Mucosa of descending colon (tissue), 3 donors: ENCODE measurements around the gene FARS2. TPM values are rescaled to one million over a fixed set of nuclear protein-coding genes. Genes with fewer than 3 reads are reported as not detected.

Experiments
- ATAC-seq: fragments of 200-7000 bp; cut with Tn5 transposase; one replicate; pipeline ENCODE4 v1.9.1; 2020; ENCODE audit warnings: mild to moderate bottlenecking, moderate library complexity
- DNase-seq, 3 donors: peaks; one replicate each; pipeline ENCODE4 v3.0.0-alpha.2; 2020
- H3K36me3 ChIP-seq: fragments of 200-600 bp; one replicate; pipeline ENCODE4 v1.8.0; 2021; ENCODE audit warnings: low read depth, mild to moderate bottlenecking
- H3K4me1 ChIP-seq: fragments of 200-600 bp; one replicate; pipeline ENCODE4 v1.8.0; 2021; ENCODE audit warnings: low read depth, mild to moderate bottlenecking
- H3K4me3 ChIP-seq: fragments of 200-600 bp; one replicate; pipeline ENCODE4 v1.8.0; 2021; ENCODE audit warnings: mild to moderate bottlenecking
- H3K9me3 ChIP-seq: fragments of 200-600 bp; one replicate; pipeline ENCODE4 v1.8.0; 2021; ENCODE audit warnings: mild to moderate bottlenecking
- CTCF ChIP-seq: fragments of 200-600 bp; IDR thresholded peaks from one replicate; pipeline ENCODE4 v1.8.0; 2022; ENCODE audit warnings: antibody characterized with exemption, mild to moderate bottlenecking
- intact Hi-C, 2 donors: fragments of 100-400 bp; cut with DNase I in 1 of 2; cut with micrococcal nuclease in 1 of 2; formaldehyde crosslinking; loops; one replicate each; pipeline versions ENCODE4 v1.11.0 to v1.11.1; 2022; cut with DNase I, micrococcal nuclease
- total RNA-seq, 3 donors: library from RNA; stranded (reverse); fragmentation: NEBNext Ultra II Directional in 2 of 3; extraction: Animal tissue kit (Norgen Biotek cat#: 25700) in 2 of 3; gene quantifications; one replicate each; pipeline versions ENCODE4 v1.2.1 to v1.2.4, GENCODE V29; 2021 to 2023
- donor health status: DM: no; HTN: no; CAD: no; lungs with moderate emphysema.
- donor health status: DM: no; HTN: no; CAD: no.
- donor health status: DM: no; HTN: yes; CAD: no.

Gene FARS2
- total RNA-seq, 3 donors from 2014 or later = 15.2 to 21.6 (median 17.2) TPM

- no peak for DNase-seq
- Histone ChIP-seq H3K4me3 (no peak overlapping the region), H3K36me3 (no peaks in the 10 kb centered on the region), H3K4me1 (peaks cover 4% of the 10 kb centered on the region), H3K9me3 (no peaks in the 10 kb centered on the region)
- no peak for TF ChIP-seq CTCF
- no peak for ATAC-seq
- intact Hi-C loops = no loop called here
These were observed 46.8 kb downstream of the FARS2 start for GRCh38 chr6:5308066-5308465.

GRCh38 chr6:5314191-5314865 is 53.0 kb downstream of the FARS2 start:
- intact Hi-C loops = no loop called here
- Histone ChIP-seq H3K4me3 (no peak overlapping the region), H3K4me1 (no peaks in the 10 kb centered on the region), H3K36me3 (no peaks in the 10 kb centered on the region), H3K9me3 (no peaks in the 10 kb centered on the region)
- TF ChIP-seq CTCF = no peak
- no peak for ATAC-seq
- no peak for DNase-seq

GRCh38 chr6:5315881-5316280 is 54.6 kb downstream of the FARS2 start:
- H3K9me3 ChIP-seq = no peaks in the 10 kb centered on the region
- DNase-seq (no peak), ATAC-seq (no peak)
- no peaks in the 10 kb centered on the region for H3K4me1 ChIP-seq
- H3K4me3 ChIP-seq = no peak overlapping the region
- TF ChIP-seq CTCF = no peak
- intact Hi-C loops = no loop called here
- no peaks in the 10 kb centered on the region for H3K36me3 ChIP-seq

GRCh38 chr6:5316951-5317350 is 55.6 kb downstream of the FARS2 start:
- DNase-seq (no peak), ATAC-seq (no peak)
- intact Hi-C loops = no loop called here
- Histone ChIP-seq H3K9me3 (no peaks in the 10 kb centered on the region), H3K4me3 (no peak overlapping the region), H3K4me1 (no peaks in the 10 kb centered on the region), H3K36me3 (no peaks in the 10 kb centered on the region)
- no peak for TF ChIP-seq CTCF

- intact Hi-C loops = no loop called here
- no peak overlapping the region for H3K4me3 ChIP-seq
- ATAC-seq (no peak), DNase-seq (no peak)
- no peak for TF ChIP-seq CTCF
- no peaks in the 10 kb centered on the region for H3K36me3 ChIP-seq
- no peaks in the 10 kb centered on the region for H3K4me1 ChIP-seq
- H3K9me3 ChIP-seq = peaks cover under 1% of the 10 kb centered on the region
These were observed 57.4 kb downstream of the FARS2 start for GRCh38 chr6:5318617-5319272.
